Measurements from ENCODE around the gene GPRC5D.

GPRC5D gene

DNA sequence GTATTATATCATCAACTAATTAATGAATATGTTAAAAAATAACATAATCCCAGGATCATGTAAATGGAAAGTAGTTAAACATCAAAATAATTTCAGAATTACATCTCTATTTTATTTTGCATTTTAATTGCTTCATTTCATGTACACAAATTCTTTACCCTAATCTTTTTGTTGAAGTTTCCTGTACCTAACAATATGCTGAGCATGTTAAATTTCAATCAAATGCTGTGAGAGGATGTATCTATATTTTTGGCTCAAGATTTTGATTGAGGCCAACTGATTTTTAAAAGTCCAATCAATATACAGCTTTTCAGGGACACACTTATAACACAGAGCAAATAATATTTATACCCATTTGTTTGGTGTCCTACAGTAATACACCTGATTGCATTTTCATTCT is 6.4 kb downstream of the GPRC5D start:
- TF ChIP-seq, protein P1, sequence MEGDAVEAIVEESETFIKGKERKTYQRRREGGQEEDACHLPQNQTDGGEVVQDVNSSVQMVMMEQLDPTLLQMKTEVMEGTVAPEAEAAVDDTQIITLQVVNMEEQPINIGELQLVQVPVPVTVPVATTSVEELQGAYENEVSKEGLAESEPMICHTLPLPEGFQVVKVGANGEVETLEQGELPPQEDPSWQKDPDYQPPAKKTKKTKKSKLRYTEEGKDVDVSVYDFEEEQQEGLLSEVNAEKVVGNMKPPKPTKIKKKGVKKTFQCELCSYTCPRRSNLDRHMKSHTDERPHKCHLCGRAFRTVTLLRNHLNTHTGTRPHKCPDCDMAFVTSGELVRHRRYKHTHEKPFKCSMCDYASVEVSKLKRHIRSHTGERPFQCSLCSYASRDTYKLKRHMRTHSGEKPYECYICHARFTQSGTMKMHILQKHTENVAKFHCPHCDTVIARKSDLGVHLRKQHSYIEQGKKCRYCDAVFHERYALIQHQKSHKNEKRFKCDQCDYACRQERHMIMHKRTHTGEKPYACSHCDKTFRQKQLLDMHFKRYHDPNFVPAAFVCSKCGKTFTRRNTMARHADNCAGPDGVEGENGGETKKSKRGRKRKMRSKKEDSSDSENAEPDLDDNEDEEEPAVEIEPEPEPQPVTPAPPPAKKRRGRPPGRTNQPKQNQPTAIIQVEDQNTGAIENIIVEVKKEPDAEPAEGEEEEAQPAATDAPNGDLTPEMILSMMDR (IDR thresholded peaks at IDR 0.05): no peak

DNA sequence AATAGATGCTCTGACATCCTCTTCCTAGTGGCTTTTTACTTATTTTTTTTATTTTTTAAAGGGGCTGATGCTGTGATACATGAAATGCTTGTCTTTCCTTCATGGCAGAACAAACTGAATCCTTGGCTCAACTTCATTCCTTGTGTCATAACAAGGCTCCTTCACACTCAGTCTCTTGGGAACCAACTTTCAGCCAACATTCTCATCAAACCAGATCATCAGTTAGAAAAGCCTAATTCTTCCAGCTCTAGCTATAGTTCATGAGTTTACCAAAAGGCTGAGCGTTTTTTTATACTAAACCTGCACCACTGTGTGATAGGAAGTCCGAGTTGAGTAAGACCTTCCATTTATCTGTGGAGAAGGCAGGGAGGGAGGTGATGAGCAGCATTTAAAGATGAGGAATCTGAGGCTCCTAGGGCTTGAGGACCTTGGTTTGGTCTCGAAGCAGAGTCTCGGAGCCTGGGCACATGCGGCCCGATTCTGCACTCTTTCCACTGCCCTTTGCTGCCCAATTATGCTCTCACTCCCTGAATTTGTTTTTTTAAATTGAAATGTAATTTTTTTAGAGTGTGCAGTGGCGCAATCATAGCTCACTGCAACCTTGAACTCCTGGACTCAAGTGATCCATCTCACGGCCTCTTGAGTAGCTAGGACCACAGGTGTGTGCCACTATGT is 8.2 kb downstream of the GPRC5D start:
- TF ChIP-seq, protein P1 (IDR thresholded peaks at IDR 0.05): no peak

DNA sequence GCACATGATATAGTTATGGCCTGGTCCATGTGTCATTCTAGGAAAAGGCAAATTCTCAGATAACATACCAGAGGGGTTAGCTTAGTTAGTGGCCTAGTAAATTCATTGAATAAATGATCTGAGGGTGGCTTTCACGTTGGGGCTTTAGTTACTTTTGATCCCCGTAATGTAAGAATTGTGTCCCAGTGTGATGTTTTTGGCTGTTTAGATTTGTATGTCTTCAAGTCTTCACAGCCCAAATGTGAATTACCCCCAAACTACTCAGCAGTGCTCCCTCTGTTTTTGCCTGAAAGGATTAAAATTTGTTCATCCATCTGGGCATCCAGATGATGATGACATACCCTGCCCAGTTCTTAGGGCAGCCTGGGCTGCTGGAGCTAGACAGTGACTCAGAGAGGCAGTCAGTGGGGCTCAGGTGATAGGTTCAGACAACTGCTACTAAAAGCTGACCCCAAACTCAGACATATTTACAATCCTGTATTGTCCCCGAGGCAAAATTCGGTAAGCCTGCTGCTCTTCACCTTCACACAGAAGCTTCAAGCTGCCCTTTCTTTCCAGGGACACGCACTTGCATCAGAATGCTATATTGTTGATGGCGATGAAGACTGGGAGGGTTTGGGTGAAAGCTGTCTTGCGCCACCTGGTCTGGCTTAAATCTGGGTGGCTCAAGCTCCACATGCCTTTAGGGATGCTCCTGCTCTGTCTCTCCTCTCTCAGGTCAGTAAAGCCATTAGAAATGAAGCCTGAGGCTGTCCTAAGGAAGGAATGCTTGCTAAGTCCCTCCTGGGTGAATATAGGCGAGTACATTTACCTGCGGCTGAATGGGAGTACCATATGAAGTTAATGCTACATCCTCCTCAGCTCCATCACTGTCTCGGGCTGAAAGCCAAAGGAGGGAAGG is 10.3 kb downstream of the GPRC5D start:
- TF ChIP-seq, protein P1 (IDR thresholded peaks at IDR 0.05): no peak

DNA sequence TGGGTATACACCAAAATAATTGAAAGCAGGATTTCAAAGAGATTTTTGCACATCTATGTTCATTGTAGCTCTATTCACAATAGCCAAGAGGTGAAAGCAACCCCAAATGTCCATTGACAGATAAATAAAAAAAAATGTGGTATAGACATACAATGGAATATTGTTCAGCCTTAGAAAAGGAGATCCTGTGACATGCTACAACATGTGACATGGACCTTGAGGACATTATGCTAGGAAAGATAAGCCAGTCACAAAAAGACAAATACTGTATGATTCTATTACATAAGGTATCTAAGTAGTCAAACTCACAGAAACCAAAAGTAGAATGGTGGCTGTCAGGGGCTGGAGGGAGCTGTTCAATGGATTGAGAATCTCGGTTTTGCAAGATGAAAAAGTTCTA is 12.1 kb downstream of the GPRC5D start:
- TF ChIP-seq, protein P1 (IDR thresholded peaks at IDR 0.05): no peak

DNA sequence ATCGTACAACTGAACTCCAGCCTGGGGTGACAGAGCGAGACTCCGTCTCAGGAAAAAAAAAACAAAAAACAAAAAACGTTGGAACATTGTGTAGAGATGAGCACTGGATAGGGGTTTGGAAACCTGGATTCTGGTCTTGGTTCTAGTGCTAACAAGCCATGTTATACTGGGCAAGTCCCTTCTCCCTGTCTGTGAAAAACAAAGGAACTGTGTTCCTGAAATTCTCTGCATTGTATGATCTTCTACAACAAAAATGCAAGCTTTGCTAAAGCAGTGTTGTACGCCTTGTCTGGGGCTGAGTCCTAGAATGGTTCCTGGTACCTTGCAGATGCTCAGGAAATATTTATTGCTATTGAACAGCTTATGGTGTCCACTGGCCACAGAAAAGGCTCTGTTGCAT is 13.4 kb downstream of the GPRC5D start:
- TF ChIP-seq, protein P1 (IDR thresholded peaks at IDR 0.05): no peak

DNA sequence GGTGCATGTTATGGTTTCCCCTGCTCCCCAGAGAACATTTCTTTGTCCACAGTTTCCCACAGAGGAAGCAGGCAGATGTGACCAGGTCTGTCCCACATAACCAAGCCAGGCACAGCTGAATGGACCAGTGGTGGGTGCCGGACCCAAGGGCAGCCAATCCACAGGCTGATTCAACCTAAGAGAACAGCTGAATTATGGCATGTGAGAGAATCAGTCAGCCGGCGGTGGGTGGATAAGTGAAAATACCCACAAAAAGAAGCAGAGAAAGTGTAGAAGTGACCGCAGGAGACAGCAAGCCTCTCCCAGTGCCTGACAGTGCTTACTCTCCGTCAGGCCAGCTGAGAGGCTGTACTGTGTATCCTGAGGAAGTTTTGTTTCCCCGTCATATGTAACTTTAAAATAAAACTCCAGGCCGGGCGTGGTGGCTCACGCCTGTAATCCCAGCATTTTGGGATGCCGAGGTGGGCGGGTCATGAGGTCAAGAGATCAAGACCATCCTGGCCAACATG is 14.9 kb downstream of the GPRC5D start:
- TF ChIP-seq, protein P1 (IDR thresholded peaks at IDR 0.05): no peak

DNA sequence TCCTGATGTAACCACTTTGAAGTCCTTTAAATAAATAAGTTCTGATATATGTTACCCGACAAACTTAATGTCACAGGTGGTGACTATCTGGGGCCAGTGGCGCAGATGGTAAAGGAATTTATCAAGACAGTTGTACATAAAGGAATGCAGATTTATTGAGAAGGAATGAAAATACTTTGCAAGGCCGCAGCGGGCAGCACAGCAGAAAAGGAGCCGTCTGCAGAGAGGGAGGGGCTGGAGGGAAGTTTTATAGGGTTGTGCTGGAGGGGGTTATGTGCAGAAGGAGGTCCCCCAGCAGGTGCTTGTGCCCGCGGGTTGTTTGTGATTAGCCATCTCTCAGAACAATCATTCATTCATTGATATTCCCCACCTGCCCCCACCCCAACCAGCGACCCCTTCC is 17.4 kb downstream of the GPRC5D start:
- TF ChIP-seq, protein P1 (IDR thresholded peaks at IDR 0.05): no peak
